Thyroid gland (tissue), 4 donors: ENCODE data around the gene LRRC74B. TPM values are rescaled to one million over a fixed set of nuclear protein-coding genes. Genes with fewer than 3 reads are reported as not detected.

Source experiments
- DNase-seq, 2 donors: peaks; one replicate each; pipeline ENCODE4 v3.0.0-alpha.2; 2019
- H3K27ac ChIP-seq, 3 donors: fragments of 200-600 bp; sonication (generic); 1 replicate in 2 of 3; 2 replicates in 1 of 3; pipeline ENCODE4 v1.5.1; 2016 to 2019; ENCODE audit warnings: mild to moderate bottlenecking in 1 of 3, moderate library complexity in 1 of 3
- H3K27me3 ChIP-seq: fragments of 200-600 bp; sonication (generic); one replicate; pipeline ENCODE4 v1.5.1; 2019
- H3K36me3 ChIP-seq, 2 donors: fragments of 200-600 bp; sonication (generic); one replicate each; pipeline ENCODE4 v1.5.1; 2016 to 2019
- H3K4me1 ChIP-seq, 2 donors: fragments of 200-600 bp; sonication (generic); one replicate each; pipeline ENCODE4 v1.5.1; 2017 to 2019
- H3K4me3 ChIP-seq, 3 donors: fragments of 200-600 bp; sonication (generic); replicated peaks in 1 of 3; 1 replicate in 2 of 3; 2 replicates in 1 of 3; pipeline ENCODE4 v1.5.1; 2016; ENCODE audit warnings: mild to moderate bottlenecking in 1 of 3
- H3K9me3 ChIP-seq: fragments of 200-600 bp; sonication (generic); one replicate; pipeline ENCODE4 v1.5.1; 2017
- CTCF ChIP-seq, 6 experiments: fragments of 200-600 bp in 3 of 6; fragments of 450-650 bp in 3 of 6; sonication (generic) in 3 of 6; IDR thresholded peaks; one replicate each; pipeline ENCODE4 v1.5.1; 2016 to 2019; ENCODE audit warnings: antibody characterized with exemption in 6 of 6, mild to moderate bottlenecking in 2 of 6, inconsistent platforms in 1 of 6, moderate library complexity in 1 of 6
- POLR2A ChIP-seq, 2 donors: fragments of 450-650 bp; IDR thresholded peaks; one replicate each; pipeline ENCODE4 v1.6.1; 2017; ENCODE audit warnings: antibody characterized with exemption in 2 of 2, mild to moderate bottlenecking in 2 of 2, moderate library complexity in 1 of 2
- WGBS, 2 donors: methylation state at CpG; one replicate each; pipeline ENCODE4 v1.1.5; 2017; 5-methylcytosine and 5-hydroxymethylcytosine counted together
- intact Hi-C: fragments of 100-400 bp; cut with DNase I; formaldehyde crosslinking; loops from one replicate; pipeline ENCODE4 v1.15.1; 2023
- total RNA-seq, 4 donors: library from RNA; depleted of rRNA; stranded (reverse); fragments of >200 nt; gene quantifications; one replicate each; pipeline ENCODE4 v1.2.3, GENCODE V29; 2016

LRRC74B gene
- total RNA-seq, 4 donors from 2014 or later: not detected

GRCh38 chr22:20998411-20999336, 47.1 kb upstream of the LRRC74B start:
- H3K4me1 ChIP-seq: peaks cover 18 to 27% of the 10 kb centered on the region in 2 donors
- WGBS, 2 donors: 59 to 71% methylated on average over 6 of the region's 7 CpGs
- no peak for TF ChIP-seq POLR2A (IDR thresholded peaks at IDR 0.05)
- TF ChIP-seq CTCF (IDR thresholded peaks at IDR 0.05): no peak
- H3K4me3 ChIP-seq: no peak overlapping the region
- no peaks in the 10 kb centered on the region for H3K9me3 ChIP-seq
- no peaks in the 10 kb centered on the region for H3K27me3 ChIP-seq
- H3K27ac ChIP-seq: no peak overlapping the region
- DNase-seq: no peak
- intact Hi-C loops: no loop called here
- peaks cover 11 to 14% of the 10 kb centered on the region in 2 donors for H3K36me3 ChIP-seq

- peaks cover 10 to 11% of the 10 kb centered on the region in 2 donors for H3K36me3 ChIP-seq
- intact Hi-C loops: no loop called here
- H3K27ac ChIP-seq: no peak overlapping the region
- H3K27me3 ChIP-seq: no peaks in the 10 kb centered on the region
- no peak for TF ChIP-seq CTCF (IDR thresholded peaks at IDR 0.05)
- TF ChIP-seq POLR2A (IDR thresholded peaks at IDR 0.05): no peak
- H3K4me1 ChIP-seq: peaks cover 18 to 29% of the 10 kb centered on the region in 2 donors
- no peaks in the 10 kb centered on the region for H3K9me3 ChIP-seq
- DNase-seq: no peak
- no peak overlapping the region for H3K4me3 ChIP-seq
- WGBS, 2 donors: 85 to 91% methylated on average over 9 to 13 of the region's 27 CpGs
These were observed 46.2 kb upstream of the LRRC74B start for GRCh38 chr22:20999350-21000206.

- intact Hi-C loops: no loop called here
- WGBS, 2 donors: 45 to 62% methylated on average over 18 to 22 of the region's 22 CpGs
- H3K27ac ChIP-seq: peak overlapping the region in 2 of 3 donors; percentile 98 to 99
- peaks cover 10 to 11% of the 10 kb centered on the region in 2 donors for H3K36me3 ChIP-seq
- DNase-seq: no peak
- peak overlapping the region in 1 of 3 donors; percentile 62 for H3K4me3 ChIP-seq
- H3K4me1 ChIP-seq: peaks cover 18 to 29% of the 10 kb centered on the region in 2 donors
- no peak for TF ChIP-seq POLR2A (IDR thresholded peaks at IDR 0.05)
- TF ChIP-seq CTCF (IDR thresholded peaks at IDR 0.05): no peak
- H3K27me3 ChIP-seq: no peaks in the 10 kb centered on the region
- no peaks in the 10 kb centered on the region for H3K9me3 ChIP-seq
These were observed 45.3 kb upstream of the LRRC74B start for GRCh38 chr22:21000207-21000986.

GRCh38 chr22:21000987-21001600, 44.7 kb upstream of the LRRC74B start:
- peaks cover 5 to 11% of the 10 kb centered on the region in 2 donors for H3K36me3 ChIP-seq
- no peaks in the 10 kb centered on the region for H3K9me3 ChIP-seq
- DNase-seq: no peak
- no peak for TF ChIP-seq POLR2A (IDR thresholded peaks at IDR 0.05)
- TF ChIP-seq CTCF (IDR thresholded peaks at IDR 0.05): no peak
- H3K27ac ChIP-seq: peak overlapping the region; percentile 88 to 99 (median 98)
- intact Hi-C loops: no loop called here
- no peaks in the 10 kb centered on the region for H3K27me3 ChIP-seq
- WGBS, 2 donors: 2 to 4% methylated on average over 5 to 20 of the region's 26 CpGs
- H3K4me1 ChIP-seq: peaks cover 18 to 29% of the 10 kb centered on the region in 2 donors
- peak overlapping the region; percentile 47 to 87 (median 62) for H3K4me3 ChIP-seq
